Measurements from ENCODE around the gene ZNF569. TPM values are rescaled to one million over a fixed set of nuclear protein-coding genes. Genes with fewer than 3 reads are reported as not detected.

ZNF569 gene
- total and polyA plus RNA-seq, 2 of the 13 experiments (the other 11 are each of a cell fraction or from before 2014, with no cell fraction given) = 1.4 to 5.7 TPM

GRCh38 chr19:37466798-37467607 is at the start of gene ZNF569 (continued):
- no peak for TF ChIP-seq GPBP1L1 (CRISPR knock-in tag; IDR thresholded peaks at IDR 0.05)
- peak; percentile 46; the same call in 1 of the 2 replicates for TF ChIP-seq TCF7 (IDR thresholded peaks at IDR 0.05; ENCODE audit: low read depth)
- TF ChIP-seq ZNF674 (CRISPR knock-in tag; IDR thresholded peaks at IDR 0.05; ENCODE audit: low read depth) = no peak
- no peak for TF ChIP-seq KLF13 (CRISPR knock-in tag; IDR thresholded peaks at IDR 0.05)
- TF ChIP-seq, protein P1, sequence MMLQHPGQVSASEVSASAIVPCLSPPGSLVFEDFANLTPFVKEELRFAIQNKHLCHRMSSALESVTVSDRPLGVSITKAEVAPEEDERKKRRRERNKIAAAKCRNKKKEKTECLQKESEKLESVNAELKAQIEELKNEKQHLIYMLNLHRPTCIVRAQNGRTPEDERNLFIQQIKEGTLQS (CRISPR knock-in tag; IDR thresholded peaks at IDR 0.05) = no peak; the same call in 1 of the 2 replicates
- TF ChIP-seq NFRKB (IDR thresholded peaks at IDR 0.05) = no peak
- TF ChIP-seq USF2 (IDR thresholded peaks at IDR 0.05; ENCODE audit: low read depth, low read length) = no peak
- no peak for TF ChIP-seq USF2 (CRISPR knock-in tag; IDR thresholded peaks at IDR 0.05; ENCODE audit: borderline replicate concordance)
- TF ChIP-seq, protein P2, sequence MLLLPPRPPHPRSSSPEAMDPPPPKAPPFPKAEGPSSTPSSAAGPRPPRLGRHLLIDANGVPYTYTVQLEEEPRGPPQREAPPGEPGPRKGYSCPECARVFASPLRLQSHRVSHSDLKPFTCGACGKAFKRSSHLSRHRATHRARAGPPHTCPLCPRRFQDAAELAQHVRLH (CRISPR knock-in tag; IDR thresholded peaks at IDR 0.05; ENCODE audit: borderline replicate concordance, low read depth) = peak; percentile 59; the same call in 1 of the 2 replicates
- TF ChIP-seq SKI (IDR thresholded peaks at IDR 0.05; ENCODE audit: partially characterized antibody) = peak; percentile 72
- TF ChIP-seq, protein P3, sequence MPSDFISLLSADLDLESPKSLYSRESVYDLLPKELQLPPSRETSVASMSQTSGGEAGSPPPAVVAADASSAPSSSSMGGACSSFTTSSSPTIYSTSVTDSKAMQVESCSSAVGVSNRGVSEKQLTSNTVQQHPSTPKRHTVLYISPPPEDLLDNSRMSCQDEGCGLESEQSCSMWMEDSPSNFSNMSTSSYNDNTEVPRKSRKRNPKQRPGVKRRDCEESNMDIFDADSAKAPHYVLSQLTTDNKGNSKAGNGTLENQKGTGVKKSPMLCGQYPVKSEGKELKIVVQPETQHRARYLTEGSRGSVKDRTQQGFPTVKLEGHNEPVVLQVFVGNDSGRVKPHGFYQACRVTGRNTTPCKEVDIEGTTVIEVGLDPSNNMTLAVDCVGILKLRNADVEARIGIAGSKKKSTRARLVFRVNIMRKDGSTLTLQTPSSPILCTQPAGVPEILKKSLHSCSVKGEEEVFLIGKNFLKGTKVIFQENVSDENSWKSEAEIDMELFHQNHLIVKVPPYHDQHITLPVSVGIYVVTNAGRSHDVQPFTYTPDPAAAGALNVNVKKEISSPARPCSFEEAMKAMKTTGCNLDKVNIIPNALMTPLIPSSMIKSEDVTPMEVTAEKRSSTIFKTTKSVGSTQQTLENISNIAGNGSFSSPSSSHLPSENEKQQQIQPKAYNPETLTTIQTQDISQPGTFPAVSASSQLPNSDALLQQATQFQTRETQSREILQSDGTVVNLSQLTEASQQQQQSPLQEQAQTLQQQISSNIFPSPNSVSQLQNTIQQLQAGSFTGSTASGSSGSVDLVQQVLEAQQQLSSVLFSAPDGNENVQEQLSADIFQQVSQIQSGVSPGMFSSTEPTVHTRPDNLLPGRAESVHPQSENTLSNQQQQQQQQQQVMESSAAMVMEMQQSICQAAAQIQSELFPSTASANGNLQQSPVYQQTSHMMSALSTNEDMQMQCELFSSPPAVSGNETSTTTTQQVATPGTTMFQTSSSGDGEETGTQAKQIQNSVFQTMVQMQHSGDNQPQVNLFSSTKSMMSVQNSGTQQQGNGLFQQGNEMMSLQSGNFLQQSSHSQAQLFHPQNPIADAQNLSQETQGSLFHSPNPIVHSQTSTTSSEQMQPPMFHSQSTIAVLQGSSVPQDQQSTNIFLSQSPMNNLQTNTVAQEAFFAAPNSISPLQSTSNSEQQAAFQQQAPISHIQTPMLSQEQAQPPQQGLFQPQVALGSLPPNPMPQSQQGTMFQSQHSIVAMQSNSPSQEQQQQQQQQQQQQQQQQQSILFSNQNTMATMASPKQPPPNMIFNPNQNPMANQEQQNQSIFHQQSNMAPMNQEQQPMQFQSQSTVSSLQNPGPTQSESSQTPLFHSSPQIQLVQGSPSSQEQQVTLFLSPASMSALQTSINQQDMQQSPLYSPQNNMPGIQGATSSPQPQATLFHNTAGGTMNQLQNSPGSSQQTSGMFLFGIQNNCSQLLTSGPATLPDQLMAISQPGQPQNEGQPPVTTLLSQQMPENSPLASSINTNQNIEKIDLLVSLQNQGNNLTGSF (CRISPR knock-in tag; IDR thresholded peaks at IDR 0.05) = no peak; the same call in 1 of the 2 replicates
- no peak for TF ChIP-seq ZNF253 (CRISPR knock-in tag; IDR thresholded peaks at IDR 0.05; ENCODE audit: borderline replicate concordance)
- 0 out of 2 replicates have a peak, but pooled peaks have one; percentile 27 for TF ChIP-seq HNF4A (CRISPR knock-in tag; IDR thresholded peaks at IDR 0.05)
- TF ChIP-seq ZSCAN22 (CRISPR knock-in tag; IDR thresholded peaks at IDR 0.05) = no peak
- TF ChIP-seq ZSCAN29 (CRISPR knock-in tag; conservative IDR thresholded peaks at IDR 0.05) = 0 out of 2 replicates have a peak, but pooled peaks have one; percentile 78
- TF ChIP-seq, protein P4, sequence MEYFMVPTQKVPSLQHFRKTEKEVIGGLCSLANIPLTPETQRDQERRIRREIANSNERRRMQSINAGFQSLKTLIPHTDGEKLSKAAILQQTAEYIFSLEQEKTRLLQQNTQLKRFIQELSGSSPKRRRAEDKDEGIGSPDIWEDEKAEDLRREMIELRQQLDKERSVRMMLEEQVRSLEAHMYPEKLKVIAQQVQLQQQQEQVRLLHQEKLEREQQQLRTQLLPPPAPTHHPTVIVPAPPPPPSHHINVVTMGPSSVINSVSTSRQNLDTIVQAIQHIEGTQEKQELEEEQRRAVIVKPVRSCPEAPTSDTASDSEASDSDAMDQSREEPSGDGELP (IDR thresholded peaks at IDR 0.05; ENCODE audit: borderline replicate concordance, low read depth) = no peak; the same call in 1 of the 2 replicates
- TF ChIP-seq ZNF839 (CRISPR knock-in tag; IDR thresholded peaks at IDR 0.05; ENCODE audit: borderline replicate concordance) = no peak

All from HepG2 (cell line).